NCI-H524 (cell line): ENCODE measurements around the gene DBP.
"Not testable (repeated sequence)": the region's sequence is repeated elsewhere in the genome, so short reads cannot be mapped to it uniquely, and the experiment has no call there.

Experiments used
- DNase-seq, 2 experiments: peaks; one replicate each; lab custom pipeline; 2025; lab: John Stamatoyannopoulos, UW

DBP gene

DNA sequence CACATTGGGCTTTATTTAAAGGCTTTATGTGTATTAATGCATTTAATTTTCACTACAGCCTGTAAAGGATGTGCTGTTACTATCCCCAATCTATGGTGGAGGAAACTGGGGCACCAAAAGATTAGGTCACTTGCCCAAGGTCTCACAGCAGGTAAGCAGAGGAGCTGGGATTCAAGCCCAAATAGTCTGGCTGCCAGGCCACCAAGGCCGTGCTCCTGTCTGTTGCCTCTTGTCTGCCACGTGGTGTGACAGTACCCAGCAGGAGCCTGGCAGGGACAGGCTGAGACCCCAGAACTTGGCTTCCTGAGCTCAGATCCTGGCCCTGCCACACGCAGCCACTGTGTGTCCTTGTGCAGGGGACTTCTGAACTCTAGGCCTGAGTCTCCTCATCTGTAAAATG is 31.2 kb upstream of the DBP start:
- DNase-seq = no peak

- no peak for DNase-seq
Measured at GRCh38 chr19:48665786-48666185, 28.6 kb upstream of the DBP start.

- DNase-seq = no peak
Measured at GRCh38 chr19:48664476-48664875, 27.3 kb upstream of the DBP start.

DNA sequence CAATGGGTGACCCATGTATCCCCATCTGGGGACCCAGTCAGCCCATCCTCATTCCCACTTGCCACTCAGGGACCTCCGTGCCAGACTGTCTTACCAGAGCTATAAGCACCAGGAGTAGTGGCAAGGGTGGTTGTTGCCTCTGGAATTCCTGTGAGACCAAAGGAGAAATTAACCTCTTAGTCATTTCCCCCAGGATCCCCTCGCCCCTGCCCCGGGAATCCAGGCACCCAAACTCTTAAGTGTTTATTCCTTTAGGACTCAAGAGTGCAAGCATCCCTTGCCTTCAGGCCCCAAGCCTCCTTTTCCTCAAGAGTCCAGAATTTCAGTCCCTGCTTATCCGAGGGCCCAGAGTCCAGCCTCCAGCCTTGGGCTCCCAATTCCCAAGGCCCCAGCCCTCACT is 26.5 kb upstream of the DBP start:
- DNase-seq = no peak

GRCh38 chr19:48661711-48662090 is 24.5 kb upstream of the DBP start:
- no peak for DNase-seq

GRCh38 chr19:48660852-48661710 is 23.9 kb upstream of the DBP start:
- peak; percentile 39 to 61 for DNase-seq

GRCh38 chr19:48659768-48660167 is 22.6 kb upstream of the DBP start:
- no peak for DNase-seq

DNA sequence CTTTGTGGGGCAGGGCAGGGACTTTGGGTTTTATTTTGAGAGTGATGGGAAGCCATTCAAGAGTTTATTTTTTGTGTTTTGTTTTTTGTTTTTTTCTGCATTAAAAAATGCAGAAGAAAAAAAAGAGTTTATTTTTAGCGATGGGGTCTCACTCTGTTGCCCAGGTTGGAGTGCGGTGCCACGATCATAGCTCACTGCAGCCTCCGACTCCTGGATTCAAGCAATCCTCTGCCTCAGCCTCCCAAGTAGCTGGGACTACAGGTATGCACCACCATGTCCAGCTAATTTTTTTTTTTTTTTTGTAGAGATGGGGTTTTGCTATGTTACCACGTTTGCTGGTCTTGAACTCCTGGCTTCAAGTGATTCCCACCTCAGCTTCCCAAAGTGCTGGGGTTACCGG is 21.3 kb upstream of the DBP start:
- no peak for DNase-seq

GRCh38 chr19:48657828-48658227 is 20.6 kb upstream of the DBP start:
- not testable (repeated sequence) for DNase-seq

- DNase-seq = no peak
Measured at GRCh38 chr19:48656840-48657474, 19.8 kb upstream of the DBP start.

GRCh38 chr19:48654299-48655059 is 17.3 kb upstream of the DBP start:
- peak; percentile 99 to 100 for DNase-seq

GRCh38 chr19:48651683-48652048 is 14.5 kb upstream of the DBP start:
- no peak for DNase-seq

DNA sequence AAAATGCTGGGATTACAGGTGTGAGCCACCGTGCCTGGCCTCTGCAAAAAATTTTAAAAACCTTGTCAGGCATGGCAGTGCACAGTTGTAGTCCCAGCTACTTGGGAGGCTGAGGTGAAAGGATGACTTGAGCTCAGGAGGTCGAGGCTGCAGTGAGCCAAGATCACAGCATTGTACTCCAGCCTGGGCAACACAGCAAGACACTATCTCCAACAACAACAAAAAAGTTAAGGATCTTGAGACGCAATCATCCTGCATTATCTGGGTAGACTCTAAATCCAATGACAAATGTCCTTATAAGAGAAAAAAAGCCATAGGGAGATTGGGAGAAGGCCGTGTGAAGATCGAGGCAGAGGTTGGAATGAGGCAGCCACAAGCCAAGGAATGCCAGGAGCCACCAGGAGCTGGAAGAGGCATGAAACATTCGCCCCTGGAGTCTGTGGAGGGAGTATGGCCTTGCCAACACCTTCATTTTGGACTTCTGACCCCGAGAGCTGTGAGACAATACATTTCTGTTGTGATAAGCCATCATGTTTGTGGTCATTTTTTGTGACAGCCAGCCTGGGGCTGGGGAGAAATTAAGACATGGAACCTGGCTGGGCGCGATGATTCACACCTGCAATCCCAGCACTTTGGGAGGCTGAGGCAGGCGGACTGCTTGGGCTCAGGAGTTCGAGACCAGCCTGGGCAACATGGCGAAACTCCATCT is 13.9 kb upstream of the DBP start:
- DNase-seq = no peak

DNA sequence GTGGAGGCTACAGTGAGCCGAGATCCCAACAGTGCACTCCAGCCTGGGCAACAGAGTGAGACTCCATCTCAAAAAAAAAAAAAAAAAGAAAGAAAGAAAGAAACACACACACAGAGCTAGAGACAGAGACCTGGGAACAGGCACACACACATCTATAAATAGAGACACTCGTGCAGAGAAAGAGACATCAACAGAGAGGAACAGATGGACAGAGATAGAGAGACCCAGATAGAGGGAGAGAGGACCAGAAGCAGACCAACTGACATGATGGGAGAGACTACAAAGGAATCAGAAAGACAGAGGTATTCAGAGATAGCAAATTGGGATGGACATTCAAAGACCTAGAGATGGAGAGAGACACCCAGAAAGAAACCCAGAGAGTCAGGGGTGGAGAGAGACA is 11.0 kb upstream of the DBP start:
- peak; percentile 15 to 56 for DNase-seq

GRCh38 chr19:48646722-48647216 is 9.6 kb upstream of the DBP start:
- DNase-seq = no peak

DNA sequence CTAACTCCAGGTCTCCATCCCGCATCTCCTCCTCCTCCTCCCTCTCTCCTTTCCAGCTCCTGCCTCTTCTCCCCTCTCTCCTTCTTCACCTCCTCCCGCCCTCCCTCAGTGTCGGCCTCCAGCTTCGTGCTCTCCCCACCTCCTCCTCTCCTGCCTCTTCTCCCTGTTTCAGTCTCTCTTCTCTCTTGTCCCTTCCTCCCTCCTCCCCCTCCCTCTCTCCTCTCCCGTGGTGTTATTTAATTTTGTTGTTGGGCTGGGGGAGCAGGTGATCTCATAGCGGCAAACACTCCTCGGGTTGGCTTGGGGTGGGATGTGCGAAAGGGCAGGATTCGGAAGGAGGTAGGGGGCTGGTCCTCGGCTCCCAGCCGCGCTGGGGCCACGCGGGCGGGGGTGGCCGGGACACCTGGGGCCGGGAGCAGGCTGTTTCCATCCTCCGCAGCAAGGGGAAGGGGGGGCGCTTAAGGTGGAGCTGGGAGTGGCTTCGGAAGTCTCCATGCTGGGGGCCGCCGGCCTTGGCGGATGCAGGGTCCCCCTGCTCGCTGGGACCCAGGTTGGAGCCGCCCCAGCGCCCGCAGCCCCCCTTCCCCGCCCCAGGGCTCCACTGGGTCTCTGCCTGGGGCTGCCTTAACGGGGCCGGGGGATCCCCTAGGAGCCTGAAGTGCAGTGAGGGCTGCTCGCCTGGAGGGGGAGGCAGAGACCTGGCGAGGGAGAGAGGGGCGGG is 9.0 kb upstream of the DBP start, which contains the start of gene CA11:
Gene CA11 (minus strand): TSS at position 187 of the 721 bp plus-strand sequence. CDS start 555 bp downstream, outside the sequence.
- peak; percentile 95 to 96 for DNase-seq

- DNase-seq = peak in 1 of 2 experiments; percentile 72
Measured at GRCh38 chr19:48645620-48646000, 8.4 kb upstream of the DBP start.

DNA sequence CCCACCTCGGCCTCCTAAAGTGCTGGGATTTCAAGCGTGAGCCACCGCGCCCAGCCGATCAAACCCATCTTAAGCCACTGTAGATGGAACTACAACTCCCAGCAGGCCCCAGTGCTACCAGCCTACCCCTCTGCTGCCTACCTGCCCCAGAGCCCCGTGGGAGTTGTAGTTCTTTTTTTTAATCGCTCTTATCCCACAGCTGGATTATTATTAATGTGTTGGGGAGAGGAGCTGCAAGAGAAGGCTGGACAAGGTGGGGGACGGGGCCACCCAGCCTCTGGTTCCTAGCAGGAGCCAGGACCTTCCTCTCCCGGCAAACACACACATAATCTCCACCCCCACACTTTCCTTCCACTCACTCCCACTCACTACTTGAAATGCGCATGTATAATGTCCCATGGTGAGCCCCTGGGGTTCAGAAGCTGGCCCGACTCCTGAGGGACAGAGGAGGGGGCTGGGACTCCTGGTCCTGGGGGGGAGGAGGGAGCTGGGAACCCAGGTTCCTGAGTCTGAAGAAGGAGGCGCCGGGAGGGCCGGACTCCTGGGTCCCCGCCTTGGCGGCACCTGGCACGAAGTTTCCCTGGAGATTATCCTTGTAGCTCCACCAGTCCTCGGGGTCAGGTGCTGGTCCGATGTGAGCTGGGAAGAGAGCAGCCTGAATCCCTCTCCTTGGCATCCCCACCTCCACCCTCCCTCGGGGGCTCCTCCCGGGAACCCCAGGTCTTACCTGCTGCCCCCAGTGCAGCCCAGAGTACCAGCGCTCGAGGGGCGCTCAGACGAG is 7.8 kb upstream of the DBP start:
- DNase-seq = peak; percentile 82 to 89

DNA sequence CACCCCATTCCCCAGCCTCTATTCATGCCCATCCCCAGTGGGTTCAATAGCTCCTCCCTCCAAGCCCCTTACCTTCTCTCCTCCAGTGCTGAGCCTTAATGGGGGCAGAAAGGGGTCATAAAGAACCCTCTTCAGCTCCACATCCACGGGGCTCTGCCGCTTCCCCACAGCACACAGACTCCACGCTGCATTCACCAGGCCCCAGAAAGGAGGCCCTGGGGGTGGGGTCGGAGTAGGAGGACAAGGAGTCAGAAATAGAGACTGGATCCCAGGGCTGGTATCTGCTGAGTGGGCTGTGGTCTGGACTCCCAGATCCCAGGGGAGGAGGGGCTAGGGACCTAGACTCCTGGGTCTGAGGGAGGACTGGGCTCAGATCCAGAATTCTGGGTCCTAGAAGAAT is 7.2 kb upstream of the DBP start:
- DNase-seq = no peak

DNA sequence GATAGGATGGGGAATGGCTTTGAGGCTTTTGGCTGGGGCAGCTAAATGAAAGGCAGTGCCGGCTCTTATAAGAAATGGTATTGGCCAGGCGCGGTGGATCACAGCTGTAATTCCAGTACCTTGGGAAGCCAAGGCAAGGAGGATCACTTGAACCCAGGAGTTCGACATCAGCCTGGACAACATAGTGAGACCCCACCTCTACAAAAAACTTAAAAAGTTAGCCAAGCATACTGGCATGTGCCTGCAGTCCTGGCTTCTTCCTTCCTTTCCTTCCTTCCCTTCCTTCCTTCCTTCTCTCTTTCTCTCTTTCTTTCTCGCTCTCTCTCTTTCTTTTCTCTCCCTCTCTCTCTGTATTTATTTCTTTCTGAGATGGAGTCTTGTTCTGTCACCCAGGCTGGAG is 5.7 kb upstream of the DBP start:
- DNase-seq = no peak

GRCh38 chr19:48641850-48642249 is 4.7 kb upstream of the DBP start:
- DNase-seq = no peak
